Measurements from ENCODE around the gene SUSD1. TPM values are rescaled to one million over a fixed set of nuclear protein-coding genes. Genes with fewer than 3 reads are reported as not detected.

SUSD1 gene
- total and polyA plus RNA-seq, 8 donors: 1.6 to 50.4 (median 21.1) TPM

GRCh38 chr9:112042244-112042638 lies 132.9 kb downstream of the SUSD1 start:
- Histone ChIP-seq H3K36me3 (peaks cover 0 to 11% (median 6%) of the 10 kb centered on the region in 4 donors), H3K27me3 (no peaks in the 10 kb centered on the region), H3K4me3 (no peak overlapping the region), H3K27ac (no peak overlapping the region), H3K9me3 (no peaks in the 10 kb centered on the region), H3K4me1 (no peaks in the 10 kb centered on the region)
- 85 to 93% (median 89%) methylated on average over 3 of the region's 3 CpGs for WGBS, 5 donors
- no peak for DNase-seq
- intact Hi-C loops (cut with DNase I; ENCODE audit: low total_unique reads): no loop called here
- TF ChIP-seq POLR2A (IDR thresholded peaks at IDR 0.05): no peak
- TF ChIP-seq CTCF (IDR thresholded peaks at IDR 0.05): no peak
- TF ChIP-seq EP300 (IDR thresholded peaks at IDR 0.05): no peak

DNA sequence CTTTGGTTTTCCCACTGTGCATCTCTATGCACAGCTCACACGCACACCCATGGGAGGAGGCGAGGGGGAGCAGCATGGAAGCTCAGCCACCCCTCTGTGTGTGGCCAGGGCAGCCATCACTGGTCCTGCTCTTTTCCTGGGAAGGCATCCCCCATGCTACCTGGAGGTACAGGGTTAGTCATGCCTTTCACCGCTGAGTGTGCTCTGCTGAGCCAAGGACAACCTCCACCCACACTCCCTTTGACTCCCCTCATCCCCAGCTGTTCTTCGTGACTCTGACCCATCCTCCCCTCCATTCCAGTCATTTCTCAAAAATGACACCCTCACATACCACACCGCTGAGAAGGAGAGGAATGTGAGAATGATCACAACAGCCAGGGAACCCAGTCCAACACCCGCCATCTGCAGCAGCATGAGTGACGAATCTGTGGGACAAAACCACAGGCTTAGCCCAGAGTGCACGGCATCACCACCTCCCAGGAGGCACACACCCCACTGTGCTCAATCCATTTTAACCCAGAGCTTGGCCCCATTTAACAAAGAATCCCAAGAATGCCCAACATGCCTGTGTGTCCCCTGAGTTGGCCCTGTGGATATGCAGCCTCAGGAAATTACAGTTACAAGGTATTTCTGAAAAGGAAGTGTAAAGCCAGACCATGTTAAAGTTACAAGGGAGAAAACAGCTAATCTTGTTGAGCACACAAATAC lies 133.4 kb downstream of the SUSD1 start:
- DNase-seq: peak in 1 of 2 donors; percentile 65

DNA sequence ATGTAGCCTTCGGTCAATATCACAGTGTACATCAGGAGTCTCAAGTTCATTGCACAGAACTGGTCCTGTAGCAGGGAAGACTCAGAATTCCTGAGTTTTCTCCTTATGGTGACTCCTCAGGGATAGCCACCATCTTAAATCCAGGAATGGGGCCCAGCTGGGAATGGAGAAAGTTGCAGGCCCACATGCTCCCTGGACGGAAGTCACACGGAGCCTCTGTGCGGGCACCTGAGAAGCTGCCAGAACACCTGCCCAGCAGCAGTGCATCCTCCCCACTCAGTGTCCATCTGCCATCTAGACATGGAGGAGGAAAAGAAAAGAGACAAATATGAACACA lies 133.9 kb downstream of the SUSD1 start:
- Histone ChIP-seq H3K4me3 (no peak overlapping the region), H3K27me3 (no peaks in the 10 kb centered on the region), H3K27ac (no peak overlapping the region), H3K4me1 (no peaks in the 10 kb centered on the region), H3K36me3 (peaks cover 0 to 11% (median 6%) of the 10 kb centered on the region in 4 donors), H3K9me3 (no peaks in the 10 kb centered on the region)
- no peak for DNase-seq
- no peak for TF ChIP-seq EP300 (IDR thresholded peaks at IDR 0.05)
- WGBS, 5 donors: 90 to 100% (median 95%) methylated on average over 4 of the region's 4 CpGs
- intact Hi-C loops (cut with DNase I; ENCODE audit: low total_unique reads): no loop called here

More for the DNA sequence above, 133.4 kb downstream of the SUSD1 start:
- no peaks in the 10 kb centered on the region for H3K27me3 ChIP-seq
- TF ChIP-seq EP300 (IDR thresholded peaks at IDR 0.05) (no peak), POLR2AphosphoS5 (IDR thresholded peaks at IDR 0.05) (peak in 1 of 3 donors; percentile 53)
- no peaks in the 10 kb centered on the region for H3K4me1 ChIP-seq
- no peak overlapping the region for H3K27ac ChIP-seq
- no peaks in the 10 kb centered on the region for H3K9me3 ChIP-seq
- peaks cover 0 to 11% (median 6%) of the 10 kb centered on the region in 4 donors for H3K36me3 ChIP-seq
- 61 to 87% (median 82%) methylated on average over 6 to 8 of the region's 8 CpGs for WGBS, 5 donors
- intact Hi-C loops (cut with DNase I; ENCODE audit: low total_unique reads): no loop called here
- no peak overlapping the region for H3K4me3 ChIP-seq

GRCh38 chr9:112038017-112038408 lies 137.1 kb downstream of the SUSD1 start:
- peaks cover 0 to 11% (median 6%) of the 10 kb centered on the region in 4 donors for H3K36me3 ChIP-seq
- H3K4me1 ChIP-seq: peaks cover 6 to 23% (median 14%) of the 10 kb centered on the region in 4 donors
- no peak for DNase-seq
- TF ChIP-seq POLR2AphosphoS5 (IDR thresholded peaks at IDR 0.05): no peak
- no peak for TF ChIP-seq CTCF (IDR thresholded peaks at IDR 0.05)
- no peak for TF ChIP-seq POLR2A (IDR thresholded peaks at IDR 0.05)
- TF ChIP-seq EP300 (IDR thresholded peaks at IDR 0.05): no peak
- H3K4me3 ChIP-seq: no peak overlapping the region
- 69 to 89% (median 78%) methylated on average over 2 of the region's 2 CpGs for WGBS, 5 donors
- H3K27ac ChIP-seq: no peak overlapping the region
- H3K27me3 ChIP-seq: no peaks in the 10 kb centered on the region
- H3K9me3 ChIP-seq: no peaks in the 10 kb centered on the region
- intact Hi-C loops (cut with DNase I; ENCODE audit: low total_unique reads): no loop called here

- WGBS, 5 donors: 73 to 81% (median 75%) methylated on average over 2 of the region's 2 CpGs
- Histone ChIP-seq H3K4me3 (no peak overlapping the region), H3K36me3 (peaks cover 0 to 11% (median 6%) of the 10 kb centered on the region in 4 donors), H3K27me3 (no peaks in the 10 kb centered on the region), H3K4me1 (peaks cover 6 to 28% (median 18%) of the 10 kb centered on the region in 4 donors), H3K27ac (no peak overlapping the region), H3K9me3 (no peaks in the 10 kb centered on the region)
- DNase-seq: peak in 1 of 2 donors; percentile 72
- TF ChIP-seq POLR2AphosphoS5 (IDR thresholded peaks at IDR 0.05) (no peak), EP300 (IDR thresholded peaks at IDR 0.05) (no peak), CTCF (IDR thresholded peaks at IDR 0.05) (no peak), POLR2A (IDR thresholded peaks at IDR 0.05) (no peak)
- intact Hi-C loops (cut with DNase I; ENCODE audit: low total_unique reads): no loop called here
These were observed 137.6 kb downstream of the SUSD1 start for GRCh38 chr9:112037281-112038016.

Data from stomach (tissue), 9 donors.